ENCODE data around the gene PLXDC1. TPM values are rescaled to one million over a fixed set of nuclear protein-coding genes. Genes with fewer than 3 reads are reported as not detected.
A peak's percentile ranks its signal among the peaks of the same experiment; 100 is the strongest.
"Not testable (repeated sequence)": the region's sequence is repeated elsewhere in the genome, so short reads cannot be mapped to it uniquely, and the experiment has no call there.

Gene PLXDC1
- total RNA-seq, 2 experiments from 2014 or later: 1.7 to 2.4 TPM

DNA sequence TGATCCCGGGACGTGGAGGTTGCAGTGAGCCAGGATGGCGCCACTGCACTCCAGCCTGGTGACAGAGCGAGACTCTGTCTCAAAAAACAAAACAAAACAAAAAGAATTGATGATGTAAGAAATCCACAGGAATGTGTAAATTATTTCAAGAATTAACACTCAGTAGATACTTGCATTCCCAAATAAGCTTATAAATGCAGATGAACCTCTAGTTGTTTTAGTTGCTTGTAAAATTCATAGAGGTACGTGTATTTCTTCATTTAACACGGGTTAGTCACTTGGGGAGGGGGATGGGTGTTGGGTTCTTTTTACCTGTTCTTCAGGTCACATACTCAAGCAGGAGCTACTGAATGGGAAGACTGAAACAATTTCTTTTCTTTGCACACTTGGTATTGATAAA lies 128.5 kb downstream of the PLXDC1 start:
- Mint-ChIP-seq H3K36me3 (ENCODE audit: low read depth) (no peaks in the 10 kb centered on the region), H3K9me3 (no peaks in the 10 kb centered on the region), H3K27ac (no peak overlapping the region), H3K27me3 (peaks cover 12% of the 10 kb centered on the region), H3K4me1 (ENCODE audit: low read depth) (peaks cover 15% of the 10 kb centered on the region), H3K4me3 (no peak overlapping the region)
- DNase-seq (no peak), ATAC-seq (no peak)
- POLR2A ChIA-PET: no interaction called here
- intact Hi-C loops (cut with micrococcal nuclease): no loop called here
- CTCF ChIA-PET: no interaction called here
- TF ChIP-seq, protein P1, sequence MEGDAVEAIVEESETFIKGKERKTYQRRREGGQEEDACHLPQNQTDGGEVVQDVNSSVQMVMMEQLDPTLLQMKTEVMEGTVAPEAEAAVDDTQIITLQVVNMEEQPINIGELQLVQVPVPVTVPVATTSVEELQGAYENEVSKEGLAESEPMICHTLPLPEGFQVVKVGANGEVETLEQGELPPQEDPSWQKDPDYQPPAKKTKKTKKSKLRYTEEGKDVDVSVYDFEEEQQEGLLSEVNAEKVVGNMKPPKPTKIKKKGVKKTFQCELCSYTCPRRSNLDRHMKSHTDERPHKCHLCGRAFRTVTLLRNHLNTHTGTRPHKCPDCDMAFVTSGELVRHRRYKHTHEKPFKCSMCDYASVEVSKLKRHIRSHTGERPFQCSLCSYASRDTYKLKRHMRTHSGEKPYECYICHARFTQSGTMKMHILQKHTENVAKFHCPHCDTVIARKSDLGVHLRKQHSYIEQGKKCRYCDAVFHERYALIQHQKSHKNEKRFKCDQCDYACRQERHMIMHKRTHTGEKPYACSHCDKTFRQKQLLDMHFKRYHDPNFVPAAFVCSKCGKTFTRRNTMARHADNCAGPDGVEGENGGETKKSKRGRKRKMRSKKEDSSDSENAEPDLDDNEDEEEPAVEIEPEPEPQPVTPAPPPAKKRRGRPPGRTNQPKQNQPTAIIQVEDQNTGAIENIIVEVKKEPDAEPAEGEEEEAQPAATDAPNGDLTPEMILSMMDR (IDR thresholded peaks at IDR 0.05): no peak

DNA sequence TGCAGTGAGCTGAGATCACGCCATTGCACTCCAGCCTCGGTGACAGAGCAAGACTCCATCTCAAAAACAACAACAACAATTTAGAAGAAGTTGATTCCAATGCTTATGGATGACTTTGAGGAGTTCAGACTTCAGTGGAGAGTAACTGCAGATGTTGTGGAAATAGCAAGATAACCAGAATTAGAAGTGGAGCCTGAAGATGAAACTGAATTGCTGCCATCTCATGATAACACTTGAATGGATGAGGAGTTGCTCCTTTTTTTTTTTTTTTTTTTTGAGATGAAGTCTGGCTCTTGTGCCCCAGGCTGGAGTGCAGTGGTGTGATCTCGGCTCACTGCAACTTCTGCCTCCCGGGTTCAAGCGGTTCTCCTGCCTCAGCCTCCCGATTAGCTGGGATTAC lies 131.4 kb downstream of the PLXDC1 start:
- DNase-seq; H3K4me3 Mint-ChIP-seq; H3K27ac Mint-ChIP-seq; ATAC-seq; H3K27me3 Mint-ChIP-seq; intact Hi-C loops (cut with micrococcal nuclease); POLR2A ChIA-PET; H3K9me3 Mint-ChIP-seq; H3K36me3 Mint-ChIP-seq (ENCODE audit: low read depth): not testable (repeated sequence)
- peaks cover 19% of the 10 kb centered on the region for H3K4me1 Mint-ChIP-seq (ENCODE audit: low read depth)
- CTCF ChIA-PET: interaction anchor here (3.0 kb wide), 1 partner anchor 133 kb away, joined by 8 read pairs; no protein-coding TSS in a partner anchor

DNA sequence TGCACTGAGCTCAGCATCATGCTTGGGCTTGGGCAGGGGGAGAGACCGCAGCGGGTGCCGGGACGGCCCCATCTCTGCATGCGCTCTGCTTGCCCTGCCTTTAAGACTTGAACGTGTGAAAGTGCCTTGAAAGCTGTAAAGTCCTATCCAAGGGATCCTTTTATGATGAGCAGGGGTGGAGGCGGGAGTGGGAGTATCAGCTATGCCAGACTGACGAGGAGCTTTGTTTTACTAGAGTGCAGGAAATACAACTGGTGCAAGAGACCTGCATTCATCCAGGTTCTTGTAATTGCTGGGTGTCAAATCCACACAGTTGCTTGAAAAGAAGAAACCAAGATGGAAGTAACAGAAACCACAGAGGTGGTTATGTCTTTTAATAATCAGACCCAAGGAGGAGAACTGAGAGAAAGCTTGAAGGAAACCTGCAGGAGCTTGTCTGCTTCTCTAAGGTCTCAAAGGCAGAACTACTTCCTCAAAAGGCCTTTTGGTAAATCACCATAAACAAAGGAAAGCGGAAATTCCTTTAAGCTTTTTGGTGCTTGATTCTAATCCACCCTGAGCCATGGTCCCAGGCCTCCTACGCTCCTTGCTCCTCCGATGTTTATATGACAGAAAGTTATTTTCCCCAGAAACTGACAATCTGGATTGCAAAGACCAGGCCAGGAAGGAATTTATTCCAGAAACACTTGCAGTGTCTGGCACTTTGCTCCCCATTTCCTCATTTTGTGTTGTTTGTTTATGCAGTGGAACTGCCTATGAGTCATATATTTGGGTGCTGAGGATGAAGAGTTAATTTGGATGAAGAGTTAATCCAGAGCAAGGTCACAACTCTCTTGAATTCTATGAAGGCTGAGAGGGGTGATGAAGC lies 132.9 kb downstream of the PLXDC1 start:
- intact Hi-C loops (cut with micrococcal nuclease): no loop called here
- Mint-ChIP-seq H3K4me1 (ENCODE audit: low read depth) (peaks cover 19% of the 10 kb centered on the region), H3K9me3 (no peaks in the 10 kb centered on the region), H3K27me3 (no peaks in the 10 kb centered on the region), H3K27ac (no peak overlapping the region), H3K4me3 (no peak overlapping the region), H3K36me3 (ENCODE audit: low read depth) (no peaks in the 10 kb centered on the region)
- ATAC-seq: peak; percentile 34
- no peak for DNase-seq
- CTCF ChIA-PET: interaction anchor here (0.5 to 3.0 kb wide), 8 partner anchors 10 to 650 kb away, joined by 3 to 9 read pairs (median 3); partner anchors contain the start of gene PNMT
- TF ChIP-seq, protein P1 (IDR thresholded peaks at IDR 0.05): no peak
- POLR2A ChIA-PET: no interaction called here

DNA sequence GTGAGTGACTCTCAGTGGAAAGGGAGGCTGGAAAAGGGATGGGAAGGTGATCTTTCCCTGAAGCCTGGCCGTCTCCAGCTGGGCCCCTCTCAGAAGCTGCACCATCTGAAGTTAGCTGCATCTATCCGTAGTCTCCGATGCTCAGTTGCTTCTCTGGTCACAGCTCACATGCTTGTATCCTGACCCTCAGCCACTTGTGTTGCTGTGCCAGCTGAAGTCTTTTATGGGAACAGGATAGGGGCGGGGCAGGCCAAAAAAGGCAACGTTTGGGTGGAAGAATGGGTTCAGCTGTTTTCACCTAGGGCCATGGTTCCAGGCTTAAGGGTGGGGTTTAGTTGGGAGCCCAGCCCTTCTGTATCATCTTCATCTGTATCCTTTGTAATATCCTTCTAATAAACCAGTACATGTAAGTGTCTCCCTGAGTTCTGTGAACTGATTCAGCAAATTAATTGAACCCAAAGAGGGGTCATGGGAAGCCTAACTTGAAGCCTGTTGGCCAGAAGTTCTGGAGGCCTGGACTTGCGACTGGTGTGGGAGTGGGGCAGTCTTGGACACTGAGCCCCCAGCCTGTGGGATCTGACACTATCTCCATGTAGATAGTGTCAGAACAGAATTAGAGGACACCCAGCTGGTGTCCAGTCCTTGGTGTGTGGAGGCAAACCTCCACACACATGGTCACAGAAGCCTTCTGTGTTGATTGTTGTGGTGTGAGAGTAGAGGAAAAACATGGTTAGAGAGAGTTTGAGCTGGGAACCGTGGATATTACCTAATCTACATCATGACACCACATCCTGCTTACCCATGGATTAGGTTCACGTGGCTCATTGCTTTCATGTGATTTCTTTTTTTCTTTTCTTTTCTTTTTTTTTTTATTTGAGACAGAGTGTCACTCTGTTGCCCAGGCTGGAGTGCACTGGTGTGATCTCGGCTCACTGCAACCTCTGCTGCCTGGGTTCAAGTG lies 135.0 kb downstream of the PLXDC1 start:
- Mint-ChIP-seq H3K4me3 (no peak overlapping the region), H3K9me3 (no peaks in the 10 kb centered on the region), H3K36me3 (ENCODE audit: low read depth) (no peaks in the 10 kb centered on the region), H3K27me3 (no peaks in the 10 kb centered on the region), H3K4me1 (ENCODE audit: low read depth) (peaks cover 19% of the 10 kb centered on the region), H3K27ac (peak overlapping the region; percentile 32)
- DNase-seq (no peak), ATAC-seq (peak; percentile 60)
- ChIA-PET POLR2A (interaction anchor here (0.6 kb wide), 1 partner anchor 18 kb away, joined by 3 read pairs; no protein-coding TSS in a partner anchor), CTCF (interaction anchor here (0.9 to 3.0 kb wide), 4 partner anchors 34 to 228 kb away, joined by 3 to 8 read pairs (median 6); no protein-coding TSS in a partner anchor)
- intact Hi-C loops (cut with micrococcal nuclease): no loop called here
- TF ChIP-seq, protein P1 (IDR thresholded peaks at IDR 0.05): no peak

DNA sequence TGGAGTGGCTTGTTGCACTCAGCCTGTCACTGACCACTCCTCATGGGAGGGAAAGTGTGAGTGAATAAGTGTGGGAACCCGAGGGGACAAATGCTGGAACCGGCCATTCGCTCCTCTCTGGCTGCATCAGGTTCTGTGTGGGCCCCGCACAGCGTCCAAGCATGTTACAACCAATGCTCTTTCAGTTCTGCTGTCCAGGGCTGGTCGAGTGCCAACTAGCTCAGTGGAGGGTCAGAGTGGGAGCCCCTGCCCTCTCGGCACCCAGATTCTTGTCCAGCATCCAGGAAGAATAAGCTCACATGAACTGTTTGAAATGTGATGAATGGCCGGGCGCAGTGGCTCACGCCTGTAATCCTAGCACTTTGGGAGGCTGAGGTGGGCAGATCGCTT lies 135.9 kb downstream of the PLXDC1 start:
- peaks cover 19% of the 10 kb centered on the region for H3K4me1 Mint-ChIP-seq (ENCODE audit: low read depth)
- intact Hi-C loops (cut with micrococcal nuclease): no loop called here
- ATAC-seq (no peak), DNase-seq (no peak)
- H3K36me3 Mint-ChIP-seq (ENCODE audit: low read depth): no peaks in the 10 kb centered on the region
- ChIA-PET POLR2A (no interaction called here), CTCF (interaction anchor here (0.9 to 2.4 kb wide), 3 partner anchors 33 to 229 kb away, joined by 3 to 6 read pairs (median 5); no protein-coding TSS in a partner anchor)
- H3K4me3 Mint-ChIP-seq: no peak overlapping the region
- H3K27ac Mint-ChIP-seq: no peak overlapping the region
- no peaks in the 10 kb centered on the region for H3K27me3 Mint-ChIP-seq
- H3K9me3 Mint-ChIP-seq: no peaks in the 10 kb centered on the region
- TF ChIP-seq, protein P1 (IDR thresholded peaks at IDR 0.05): no peak

Measured in activated CD8-positive, alpha-beta T cell treated with anti-CD3 and anti-CD28 coated beads for 36 hours (primary cell).